GM19351 (cell line): ENCODE data around the gene ZKSCAN3.
"Not testable (repeated sequence)": the region's sequence is repeated elsewhere in the genome, so short reads cannot be mapped to it uniquely, and the experiment has no call there.

Source experiments
- ATAC-seq: cut with Tn5 transposase; IDR thresholded peaks from one replicate; pipeline ENCODE4 v1.9.1; 2021; ENCODE audit warnings: mild to moderate bottlenecking, moderate library complexity; ENCODE audit not compliant: unreplicated experiment

ZKSCAN3 gene

GRCh38 chr6:28349892-28350737 is at the start of gene ZKSCAN3:
ZKSCAN3 (plus strand) TSS chr6:28349947; CDS start chr6:28359587, 9,640 bp downstream.
- peak; percentile 99 for ATAC-seq

GRCh38 chr6:28303570-28303969 is 46.2 kb upstream of the ZKSCAN3 start:
- ATAC-seq: peak; percentile 88

GRCh38 chr6:28306363-28306762 is 43.4 kb upstream of the ZKSCAN3 start:
- ATAC-seq: not testable (repeated sequence)

DNA sequence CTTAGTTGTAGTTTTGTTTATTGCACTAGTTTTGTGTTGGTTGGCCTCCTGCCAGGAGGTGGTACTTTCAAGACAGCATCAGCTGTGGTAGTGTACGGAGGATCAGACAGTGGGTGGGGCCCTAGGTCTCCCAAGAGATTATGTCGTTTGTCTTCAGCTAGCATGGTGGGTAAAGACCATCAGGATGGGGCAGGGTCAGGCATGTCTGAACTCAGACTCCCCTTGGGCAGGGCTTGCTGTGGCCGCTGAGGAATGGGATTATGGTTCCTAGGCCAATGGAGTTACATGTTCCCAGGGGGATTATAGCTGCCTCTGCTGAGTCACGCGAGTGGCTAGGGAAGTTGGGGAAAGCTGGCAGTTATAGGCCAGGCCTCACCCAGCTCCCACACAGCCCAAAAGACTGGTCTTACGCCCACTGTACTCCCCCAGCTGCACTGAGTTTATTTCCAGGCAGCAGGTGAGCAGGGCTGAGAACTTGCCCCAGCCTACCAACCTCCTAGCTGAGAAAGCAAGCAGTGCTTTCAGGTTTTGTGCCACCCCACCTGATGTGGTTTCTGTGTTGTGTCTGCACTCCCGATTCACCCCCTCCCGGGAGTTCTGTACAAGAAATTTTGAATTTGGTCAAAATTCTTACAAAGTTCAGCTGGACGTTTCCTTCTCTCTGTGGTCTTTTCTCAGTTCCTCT is 38.5 kb upstream of the ZKSCAN3 start:
- ATAC-seq: no peak

GRCh38 chr6:28312939-28313338 is 36.8 kb upstream of the ZKSCAN3 start:
- no peak for ATAC-seq

DNA sequence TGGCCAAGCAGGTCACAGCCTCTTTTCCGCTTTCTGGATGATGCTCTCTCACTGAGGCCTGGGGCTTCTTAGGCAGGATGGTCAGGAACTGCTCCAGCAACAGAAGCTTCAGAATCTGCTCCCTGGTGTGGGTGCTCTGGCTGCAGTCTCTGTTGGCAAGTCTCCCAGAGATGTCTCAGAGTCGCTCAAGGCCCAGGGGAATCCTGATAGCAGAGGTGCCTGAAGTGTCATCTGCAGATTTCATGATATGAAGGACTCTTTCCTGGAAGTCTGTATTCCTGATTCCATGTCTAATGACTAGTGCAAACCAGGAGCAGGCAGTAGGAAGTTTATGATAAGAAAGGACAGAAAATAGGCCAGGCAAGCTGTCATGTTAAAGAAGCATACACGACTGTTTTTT is 34.1 kb upstream of the ZKSCAN3 start:
- ATAC-seq: no peak

DNA sequence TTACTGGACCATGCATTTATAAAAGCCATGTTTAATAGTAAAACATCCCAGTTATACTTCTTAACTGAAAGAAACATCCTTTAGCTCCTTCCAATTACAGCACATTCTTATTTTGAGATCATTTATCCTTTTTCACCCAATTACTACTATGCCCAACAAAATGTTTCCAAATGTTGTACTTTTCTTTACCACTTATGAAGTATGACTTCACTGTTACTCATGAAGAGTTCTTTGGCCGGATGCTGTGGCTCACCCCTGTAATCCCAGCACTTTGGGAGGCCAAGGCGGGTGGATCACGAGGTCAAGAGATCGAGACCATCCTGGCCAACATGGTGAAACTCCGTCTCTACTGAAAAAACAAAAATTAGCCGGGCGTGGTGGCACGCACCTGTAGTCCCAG is 31.9 kb upstream of the ZKSCAN3 start:
- not testable (repeated sequence) for ATAC-seq

- ATAC-seq: no peak
These were observed 27.1 kb upstream of the ZKSCAN3 start for GRCh38 chr6:28322661-28323060.

DNA sequence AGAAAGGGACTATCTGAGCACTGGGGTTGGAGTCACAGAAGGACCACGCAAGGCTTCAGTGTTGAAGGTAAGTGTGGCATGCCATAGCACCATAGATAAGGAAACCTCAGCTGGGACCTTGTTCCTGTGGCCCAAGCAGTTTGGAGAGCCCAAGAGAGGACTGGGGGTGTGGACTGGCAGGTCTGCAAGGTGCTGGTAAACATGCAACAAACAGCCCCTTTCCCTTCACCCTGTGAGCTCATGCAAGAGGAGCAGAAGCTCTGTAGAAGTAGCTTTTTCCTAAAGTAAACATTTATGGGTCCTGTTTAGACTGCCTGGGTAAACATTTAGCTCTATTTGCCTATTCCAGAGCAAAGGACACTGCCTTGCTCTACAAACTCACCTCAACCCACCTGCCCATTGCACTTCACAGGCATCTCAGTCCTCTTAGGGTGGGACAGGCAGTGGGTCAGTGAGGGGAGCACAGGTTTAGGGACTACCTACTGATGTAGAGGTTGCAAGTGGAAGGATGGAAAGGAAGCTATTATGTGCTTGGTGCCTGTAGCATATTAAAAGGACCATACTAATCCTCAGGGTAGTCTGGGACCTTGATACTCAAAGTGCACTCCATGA is 25.8 kb upstream of the ZKSCAN3 start:
- no peak for ATAC-seq

GRCh38 chr6:28326371-28326948 is 23.3 kb upstream of the ZKSCAN3 start:
- ATAC-seq: no peak

- ATAC-seq: no peak
These were observed 19.7 kb upstream of the ZKSCAN3 start for GRCh38 chr6:28330041-28330440.

DNA sequence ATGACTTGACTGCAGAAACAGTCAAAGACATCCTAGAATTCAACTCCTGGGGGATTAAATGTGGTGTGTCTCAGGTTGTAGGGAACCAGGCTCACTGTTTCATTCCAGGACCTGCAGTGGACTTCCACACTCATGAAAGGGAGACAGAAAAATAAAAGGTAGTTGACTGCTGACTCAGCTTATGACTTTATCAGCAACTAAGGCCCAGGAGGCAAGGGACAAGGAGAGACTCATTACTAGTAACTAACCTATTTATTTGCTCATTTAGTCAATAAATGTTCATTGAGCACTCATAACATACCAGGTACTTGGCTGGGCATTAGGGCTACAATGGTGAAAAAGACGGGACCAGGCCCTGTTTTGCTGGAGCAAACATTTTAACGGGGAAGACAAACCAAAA is 16.7 kb upstream of the ZKSCAN3 start:
- ATAC-seq: no peak

DNA sequence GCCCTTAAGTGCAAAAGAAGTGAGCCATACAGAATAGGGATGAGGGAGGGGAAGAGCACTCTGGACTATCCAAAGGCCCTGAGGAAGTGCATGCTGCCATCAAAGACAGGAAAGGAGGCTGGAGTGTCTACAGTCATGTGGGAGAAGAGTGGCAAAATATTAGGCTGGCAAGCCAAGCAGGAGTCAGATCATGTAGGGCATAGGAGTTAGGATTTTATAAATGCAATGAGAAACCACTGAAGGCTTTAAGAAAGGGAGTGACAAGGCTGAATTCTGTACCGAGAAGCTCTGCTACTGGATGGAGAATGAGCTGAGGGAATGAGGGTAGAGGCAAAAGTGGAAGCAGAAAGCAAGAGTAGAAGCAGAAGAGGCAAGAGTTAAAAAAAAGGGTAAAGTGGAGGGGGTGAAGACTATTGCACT is 16.1 kb upstream of the ZKSCAN3 start:
- no peak for ATAC-seq

- no peak for ATAC-seq
These were observed 15.3 kb upstream of the ZKSCAN3 start for GRCh38 chr6:28334286-28335039.

- ATAC-seq: no peak
These were observed 14.6 kb upstream of the ZKSCAN3 start for GRCh38 chr6:28335040-28335563.

- peak; percentile 86 for ATAC-seq
These were observed 14.0 kb upstream of the ZKSCAN3 start, which contains the start of gene ZSCAN31 for GRCh38 chr6:28335564-28336283. ZSCAN31 (minus strand) TSS chr6:28336148; CDS start chr6:28329683, 6,465 bp downstream.

GRCh38 chr6:28336284-28337120 is 13.2 kb upstream of the ZKSCAN3 start:
- ATAC-seq: peak; percentile 38

- ATAC-seq: no peak
These were observed 12.6 kb upstream of the ZKSCAN3 start for GRCh38 chr6:28337121-28337520.
